HL-60 (cell line): ENCODE measurements around the gene PDE8B.

ENCODE experiments used
- GABPA ChIP-seq: IDR thresholded peaks from 2 replicates; pipeline ENCODE4 v1.6.1; 2012; ENCODE audit warnings: low read depth
- POLR2AphosphoS5 ChIP-seq: IDR thresholded peaks from 2 replicates; pipeline ENCODE4 v1.6.1; 2012; ENCODE audit warnings: low read depth
- SPI1 ChIP-seq: IDR thresholded peaks from 2 replicates; pipeline ENCODE4 v1.6.1; 2012; ENCODE audit warnings: low read depth, mild to moderate bottlenecking, borderline replicate concordance
- TF ChIP-seq, protein P1 (sequence below): IDR thresholded peaks from one replicate; pipeline ENCODE4 v1.5.1; 2011; ENCODE audit warnings: low read length, control low read depth, inconsistent platforms; ENCODE audit not compliant: insufficient read depth
- TF ChIP-seq, protein P2 (sequence below): IDR thresholded peaks from 2 replicates; pipeline ENCODE4 v1.6.1; 2012; ENCODE audit warnings: low read depth; ENCODE audit not compliant: insufficient replicate concordance

DNA sequence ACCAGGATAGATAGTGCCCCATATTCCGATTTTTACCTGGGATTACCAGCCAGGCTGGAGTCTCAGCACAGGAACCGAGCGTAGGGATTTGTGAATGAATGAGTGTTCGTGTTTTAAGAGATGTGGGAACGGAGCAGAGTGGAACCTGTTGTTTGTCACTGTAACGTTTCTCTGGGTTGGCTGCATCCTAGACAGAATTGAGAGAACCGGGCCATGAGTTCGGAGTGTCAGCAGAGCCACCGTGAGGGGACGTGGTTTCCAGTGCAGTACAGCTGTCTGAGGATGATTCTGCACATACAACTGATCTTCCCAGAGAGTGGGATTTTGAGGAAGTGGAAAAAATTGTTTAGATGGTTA, 1.2 kb downstream of the PDE8B start:
- TF ChIP-seq, protein P1, sequence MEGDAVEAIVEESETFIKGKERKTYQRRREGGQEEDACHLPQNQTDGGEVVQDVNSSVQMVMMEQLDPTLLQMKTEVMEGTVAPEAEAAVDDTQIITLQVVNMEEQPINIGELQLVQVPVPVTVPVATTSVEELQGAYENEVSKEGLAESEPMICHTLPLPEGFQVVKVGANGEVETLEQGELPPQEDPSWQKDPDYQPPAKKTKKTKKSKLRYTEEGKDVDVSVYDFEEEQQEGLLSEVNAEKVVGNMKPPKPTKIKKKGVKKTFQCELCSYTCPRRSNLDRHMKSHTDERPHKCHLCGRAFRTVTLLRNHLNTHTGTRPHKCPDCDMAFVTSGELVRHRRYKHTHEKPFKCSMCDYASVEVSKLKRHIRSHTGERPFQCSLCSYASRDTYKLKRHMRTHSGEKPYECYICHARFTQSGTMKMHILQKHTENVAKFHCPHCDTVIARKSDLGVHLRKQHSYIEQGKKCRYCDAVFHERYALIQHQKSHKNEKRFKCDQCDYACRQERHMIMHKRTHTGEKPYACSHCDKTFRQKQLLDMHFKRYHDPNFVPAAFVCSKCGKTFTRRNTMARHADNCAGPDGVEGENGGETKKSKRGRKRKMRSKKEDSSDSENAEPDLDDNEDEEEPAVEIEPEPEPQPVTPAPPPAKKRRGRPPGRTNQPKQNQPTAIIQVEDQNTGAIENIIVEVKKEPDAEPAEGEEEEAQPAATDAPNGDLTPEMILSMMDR: no peak
- TF ChIP-seq SPI1: no peak
- TF ChIP-seq, protein P2, sequence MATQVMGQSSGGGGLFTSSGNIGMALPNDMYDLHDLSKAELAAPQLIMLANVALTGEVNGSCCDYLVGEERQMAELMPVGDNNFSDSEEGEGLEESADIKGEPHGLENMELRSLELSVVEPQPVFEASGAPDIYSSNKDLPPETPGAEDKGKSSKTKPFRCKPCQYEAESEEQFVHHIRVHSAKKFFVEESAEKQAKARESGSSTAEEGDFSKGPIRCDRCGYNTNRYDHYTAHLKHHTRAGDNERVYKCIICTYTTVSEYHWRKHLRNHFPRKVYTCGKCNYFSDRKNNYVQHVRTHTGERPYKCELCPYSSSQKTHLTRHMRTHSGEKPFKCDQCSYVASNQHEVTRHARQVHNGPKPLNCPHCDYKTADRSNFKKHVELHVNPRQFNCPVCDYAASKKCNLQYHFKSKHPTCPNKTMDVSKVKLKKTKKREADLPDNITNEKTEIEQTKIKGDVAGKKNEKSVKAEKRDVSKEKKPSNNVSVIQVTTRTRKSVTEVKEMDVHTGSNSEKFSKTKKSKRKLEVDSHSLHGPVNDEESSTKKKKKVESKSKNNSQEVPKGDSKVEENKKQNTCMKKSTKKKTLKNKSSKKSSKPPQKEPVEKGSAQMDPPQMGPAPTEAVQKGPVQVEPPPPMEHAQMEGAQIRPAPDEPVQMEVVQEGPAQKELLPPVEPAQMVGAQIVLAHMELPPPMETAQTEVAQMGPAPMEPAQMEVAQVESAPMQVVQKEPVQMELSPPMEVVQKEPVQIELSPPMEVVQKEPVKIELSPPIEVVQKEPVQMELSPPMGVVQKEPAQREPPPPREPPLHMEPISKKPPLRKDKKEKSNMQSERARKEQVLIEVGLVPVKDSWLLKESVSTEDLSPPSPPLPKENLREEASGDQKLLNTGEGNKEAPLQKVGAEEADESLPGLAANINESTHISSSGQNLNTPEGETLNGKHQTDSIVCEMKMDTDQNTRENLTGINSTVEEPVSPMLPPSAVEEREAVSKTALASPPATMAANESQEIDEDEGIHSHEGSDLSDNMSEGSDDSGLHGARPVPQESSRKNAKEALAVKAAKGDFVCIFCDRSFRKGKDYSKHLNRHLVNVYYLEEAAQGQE: no peak
- no peak for TF ChIP-seq POLR2AphosphoS5
- no peak for TF ChIP-seq GABPA
